K562 (cell line): ENCODE results near the gene ATP2A3. TPM values are rescaled to one million over a fixed set of nuclear protein-coding genes. Genes with fewer than 3 reads are reported as not detected.

ENCODE experiments used
- BCOR ChIP-seq: fragments of 450-650 bp; IDR thresholded peaks from 2 replicates; pipeline ENCODE4 v1.6.1; 2016
- ERF ChIP-seq: fragments of 450-650 bp; formaldehyde crosslinking; IDR thresholded peaks from 2 replicates; pipeline ENCODE4 v1.4.0; 2020; ENCODE audit warnings: mild to moderate bottlenecking, mixed read lengths
- HMGN3 ChIP-seq: IDR thresholded peaks from 2 replicates; pipeline ENCODE4 v1.6.1; 2011; ENCODE audit warnings: borderline replicate concordance, low read depth, mild to moderate bottlenecking, mixed read lengths, low read length; ENCODE audit not compliant: insufficient read length; ENCODE audit errors: extremely low read depth
- HSF4 ChIP-seq: fragments of 250-450 bp; sonication (Bioruptor Pico); IDR thresholded peaks from 2 replicates; pipeline ENCODE4 v2.1.2; 2022; ENCODE audit warnings: mild to moderate bottlenecking, moderate library complexity, borderline replicate concordance
- IRF2 ChIP-seq: sonication (generic); formaldehyde crosslinking; IDR thresholded peaks from 2 replicates; pipeline ENCODE4 v1.8.1; 2022; ENCODE audit warnings: mild to moderate bottlenecking, missing genetic modification reagents
- KAT8 ChIP-seq: fragments of 450-650 bp; IDR thresholded peaks from 2 replicates; pipeline ENCODE4 v1.6.1; 2016; ENCODE audit warnings: low read depth, mild to moderate bottlenecking
- MCM2 ChIP-seq: fragments of 450-650 bp; IDR thresholded peaks from 2 replicates; pipeline ENCODE4 v1.6.1; 2017; ENCODE audit warnings: low read depth, mild to moderate bottlenecking
- MITF ChIP-seq: IDR thresholded peaks from 2 replicates; pipeline ENCODE4 v1.6.1; 2014; ENCODE audit warnings: antibody characterized with exemption
- MNT ChIP-seq, 2 experiments: fragments of 450-650 bp; conservative IDR thresholded peaks; 2 replicates each; pipeline ENCODE4 v1.6.1; 2017; ENCODE audit warnings: mild to moderate bottlenecking in 2 of 2, moderate library complexity in 2 of 2
- NR0B1 ChIP-seq: fragments of 450-650 bp; IDR thresholded peaks from one replicate; pipeline ENCODE4 v1.6.1; 2018; ENCODE audit warnings: mild to moderate bottlenecking, moderate library complexity; ENCODE audit not compliant: partially characterized antibody
- NR2C1 ChIP-seq, 2 experiments: fragments of 450-650 bp; IDR thresholded peaks; 2 replicates each; pipeline ENCODE4 v1.6.1; 2017; ENCODE audit warnings: mild to moderate bottlenecking in 2 of 2, antibody characterized with exemption in 1 of 2, inconsistent platforms in 1 of 2, missing compliant biosample characterization in 1 of 2, missing genetic modification characterization in 1 of 2
- RCOR1 ChIP-seq, 2 experiments: IDR thresholded peaks; 2 replicates each; pipeline ENCODE4 v1.6.1; 2012; ENCODE audit warnings: low read depth in 2 of 2, low read length in 2 of 2, borderline replicate concordance in 1 of 2, improper control_type of control experiment in 1 of 2
- SLC30A9 ChIP-seq: fragments of 250-450 bp; sonication (Bioruptor Pico); IDR thresholded peaks from 2 replicates; pipeline ENCODE4 v1.8.0; 2022; ENCODE audit warnings: mild to moderate bottlenecking, moderate library complexity
- SP1 ChIP-seq: sonication (generic); formaldehyde crosslinking; IDR thresholded peaks from 2 replicates; pipeline ENCODE4 v1.8.1; 2022; ENCODE audit warnings: mild to moderate bottlenecking, missing genetic modification reagents
- STAT5B ChIP-seq: fragments of 250-450 bp; sonication (Bioruptor Pico); IDR thresholded peaks from 2 replicates; pipeline ENCODE4 v1.8.0; 2021; ENCODE audit warnings: mild to moderate bottlenecking, inconsistent platforms
- THRA ChIP-seq: fragments of 450-650 bp; IDR thresholded peaks from 2 replicates; pipeline ENCODE4 v1.6.1; 2017; ENCODE audit warnings: mild to moderate bottlenecking, moderate library complexity
- WHSC1 ChIP-seq: IDR thresholded peaks from one replicate; pipeline ENCODE4 v1.6.1; 2012; ENCODE audit warnings: low read length, control low read depth, inconsistent platforms
- XRCC5 ChIP-seq: fragments of 200-400 bp; formaldehyde crosslinking; IDR thresholded peaks from 2 replicates; pipeline ENCODE4 v1.6.1; 2017; ENCODE audit warnings: low read depth, mild to moderate bottlenecking, low read length
- ZNF12 ChIP-seq: sonication (generic); formaldehyde crosslinking; IDR thresholded peaks from 2 replicates; pipeline ENCODE4 v1.4.0; 2020; ENCODE audit warnings: mild to moderate bottlenecking, missing genetic modification reagents
- ZNF140 ChIP-seq: fragments of 250-450 bp; sonication (Bioruptor Pico); IDR thresholded peaks from 2 replicates; pipeline ENCODE4 v1.8.0; 2021; ENCODE audit warnings: moderate library complexity, mild to moderate bottlenecking, inconsistent platforms
- ZNF316 ChIP-seq: fragments of 450-650 bp; IDR thresholded peaks from 2 replicates; pipeline ENCODE4 v1.6.1; 2016
- ZNF584 ChIP-seq: fragments of 200-800 bp; sonication (Bioruptor generic); IDR thresholded peaks from 2 replicates; pipeline ENCODE4 v1.6.1; 2016; ENCODE audit warnings: low read depth, mild to moderate bottlenecking, missing genetic modification characterization, missing compliant biosample characterization
- ZNF668 ChIP-seq: fragments of 250-450 bp; sonication (Bioruptor Pico); IDR thresholded peaks from 2 replicates; pipeline ENCODE4 v1.8.0; 2022; ENCODE audit warnings: mild to moderate bottlenecking, inconsistent platforms
- ZNF780A ChIP-seq: fragments of 250-450 bp; sonication (Bioruptor Pico); IDR thresholded peaks from 2 replicates; pipeline ENCODE4 v1.5.0; 2021; ENCODE audit warnings: mild to moderate bottlenecking
- polyA plus RNA-seq, 8 experiments: library from polyadenylated mRNA; depleted of rRNA in 4 of 8; stranded (reverse) in 5 of 8; unstranded in 3 of 8; fragments of >200 nt; fragmentation: Nextera tagmentation in 2 of 8; fragmentation: Illumina TruSeq in 1 of 8; extraction: Ambion mirVana in 2 of 8; extraction: Trizol in 1 of 8; gene quantifications; 2 replicates each; pipeline versions ENCODE4 v1.2.1 to v1.2.3, GENCODE V29; 2011 to 2014; ENCODE audit warnings: inconsistent platforms in 1 of 8, missing spikeins in 1 of 8
- total RNA-seq, 7 experiments: library from RNA; depleted of rRNA in 6 of 7; stranded (reverse); fragments of >200 nt in 6 of 7; fragmentation: Illumina TruSeq in 2 of 7; extraction: Trizol in 2 of 7; gene quantifications; 2 replicates each; pipeline versions ENCODE4 v1.2.1 to v1.2.3, GENCODE V29; 2011 to 2021; ENCODE audit warnings: low replicate concordance in 1 of 7

The ATP2A3 gene
- total and polyA plus RNA-seq, 9 of the 15 experiments (the other 6 are each of a cell fraction or from before 2014, with no cell fraction given): 0.65 to 103 (median 31.3) TPM

GRCh38 chr17:3913531-3914311, 50.5 kb downstream of the ATP2A3 start (continued):
- TF ChIP-seq STAT5B (CRISPR knock-in tag): no peak
- 0 out of 2 replicates have a peak, but pooled peaks have one; percentile 51 for TF ChIP-seq SP1 (CRISPR knock-in tag)
- no peak for TF ChIP-seq ZNF668
- TF ChIP-seq MCM2: no peak
- TF ChIP-seq RCOR1 (IDR thresholded peaks at IDR 0.05; ENCODE audit: borderline replicate concordance in 1 of 2, low read depth in 2 of 2, low read length in 2 of 2): 0 out of 4 replicates have a peak, but pooled peaks of 1 of the 2 experiments have one; percentile 14
- TF ChIP-seq MNT (conservative IDR thresholded peaks at IDR 0.05): no peak
- TF ChIP-seq SLC30A9 (CRISPR knock-in tag): no peak
- no peak for TF ChIP-seq HMGN3
- TF ChIP-seq THRA: no peak
- TF ChIP-seq ZNF12 (CRISPR knock-in tag): no peak
- no peak for TF ChIP-seq ERF (CRISPR knock-in tag)
- TF ChIP-seq ZNF584 (CRISPR knock-in tag): no peak
- TF ChIP-seq ZNF780A: no peak
- TF ChIP-seq IRF2 (CRISPR knock-in tag): no peak
- TF ChIP-seq ZNF140: no peak
- no peak for TF ChIP-seq MITF
- TF ChIP-seq WHSC1: no peak
- TF ChIP-seq ZNF316: no peak
- TF ChIP-seq KAT8: no peak
- peak; percentile 19; the same call in 1 of the 2 replicates for TF ChIP-seq HSF4 (CRISPR knock-in tag)
- TF ChIP-seq NR2C1 (IDR thresholded peaks at IDR 0.05): no peak
- peak; percentile 35; the same call in 1 of the 2 replicates for TF ChIP-seq NR2C1 (tag; IDR thresholded peaks at IDR 0.05)
- TF ChIP-seq BCOR: no peak
- no peak for TF ChIP-seq NR0B1
- TF ChIP-seq XRCC5: 0 out of 2 replicates have a peak, but pooled peaks have one; percentile 58
